Measurements from ENCODE around the gene HHAT. TPM values are rescaled to one million over a fixed set of nuclear protein-coding genes. Genes with fewer than 3 reads are reported as not detected.

Gene HHAT
- total RNA-seq, 4 donors from 2014 or later, result 4.8 to 5.9 (median 5.3) TPM

- Histone ChIP-seq H3K4me1 (no peaks in the 10 kb centered on the region), H3K27ac (no peak overlapping the region), H3K9me3 (no peaks in the 10 kb centered on the region), H3K27me3 (no peaks in the 10 kb centered on the region), H3K4me3 (no peak overlapping the region), H3K36me3 (no peaks in the 10 kb centered on the region)
- no peak for TF ChIP-seq CTCF (IDR thresholded peaks at IDR 0.05)
- no peak for DNase-seq (ENCODE audit: low spot score in 2 of 2)
- 75 to 85% methylated on average over 6 of the region's 6 CpGs for WGBS, 2 donors
These were observed 304.9 kb downstream of the HHAT start for GRCh38 chr1:210633636-210634035.

- 93 to 97% methylated on average over 2 of the region's 2 CpGs for WGBS, 2 donors
- H3K4me1 ChIP-seq, result no peaks in the 10 kb centered on the region
- no peak overlapping the region for H3K27ac ChIP-seq
- no peak for TF ChIP-seq CTCF (IDR thresholded peaks at IDR 0.05)
- no peak for TF ChIP-seq POLR2A (IDR thresholded peaks at IDR 0.05)
- no peak for TF ChIP-seq EP300 (IDR thresholded peaks at IDR 0.05)
- H3K9me3 ChIP-seq, result no peaks in the 10 kb centered on the region
- H3K36me3 ChIP-seq, result no peaks in the 10 kb centered on the region
- H3K4me3 ChIP-seq, result no peak overlapping the region
- no peak for DNase-seq (ENCODE audit: low spot score in 2 of 2)
- no peaks in the 10 kb centered on the region for H3K27me3 ChIP-seq
These were observed 306.4 kb downstream of the HHAT start for GRCh38 chr1:210635108-210635507.

DNA sequence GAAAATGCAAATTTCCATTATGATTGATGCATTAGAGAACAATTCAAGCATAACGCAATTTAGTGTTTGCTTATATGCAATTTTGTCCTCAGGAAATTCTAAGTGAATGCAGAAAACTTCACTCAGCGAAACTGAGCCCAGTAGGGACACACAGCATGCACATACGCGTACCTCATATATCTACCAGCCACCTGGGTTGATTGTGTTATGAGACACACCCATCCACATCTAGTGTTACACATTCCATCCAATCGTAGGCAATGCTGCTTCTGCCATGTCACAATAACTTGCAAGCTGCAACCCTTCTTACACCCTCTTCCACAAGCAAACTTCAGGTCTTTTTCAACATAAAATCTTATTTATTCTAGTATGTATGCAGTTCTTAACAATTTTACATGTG, 312.9 kb downstream of the HHAT start:
- no peak for DNase-seq (ENCODE audit: low spot score in 2 of 2)
- H3K9me3 ChIP-seq, result no peaks in the 10 kb centered on the region
- WGBS, 2 donors, result 88% methylated on average over 5 of the region's 5 CpGs
- no peaks in the 10 kb centered on the region for H3K4me1 ChIP-seq
- no peaks in the 10 kb centered on the region for H3K36me3 ChIP-seq
- no peaks in the 10 kb centered on the region for H3K27me3 ChIP-seq
- H3K4me3 ChIP-seq, result no peak overlapping the region
- no peak overlapping the region for H3K27ac ChIP-seq
- no peak for TF ChIP-seq POLR2A (IDR thresholded peaks at IDR 0.05)
- TF ChIP-seq CTCF (IDR thresholded peaks at IDR 0.05), result no peak
- no peak for TF ChIP-seq EP300 (IDR thresholded peaks at IDR 0.05)

DNA sequence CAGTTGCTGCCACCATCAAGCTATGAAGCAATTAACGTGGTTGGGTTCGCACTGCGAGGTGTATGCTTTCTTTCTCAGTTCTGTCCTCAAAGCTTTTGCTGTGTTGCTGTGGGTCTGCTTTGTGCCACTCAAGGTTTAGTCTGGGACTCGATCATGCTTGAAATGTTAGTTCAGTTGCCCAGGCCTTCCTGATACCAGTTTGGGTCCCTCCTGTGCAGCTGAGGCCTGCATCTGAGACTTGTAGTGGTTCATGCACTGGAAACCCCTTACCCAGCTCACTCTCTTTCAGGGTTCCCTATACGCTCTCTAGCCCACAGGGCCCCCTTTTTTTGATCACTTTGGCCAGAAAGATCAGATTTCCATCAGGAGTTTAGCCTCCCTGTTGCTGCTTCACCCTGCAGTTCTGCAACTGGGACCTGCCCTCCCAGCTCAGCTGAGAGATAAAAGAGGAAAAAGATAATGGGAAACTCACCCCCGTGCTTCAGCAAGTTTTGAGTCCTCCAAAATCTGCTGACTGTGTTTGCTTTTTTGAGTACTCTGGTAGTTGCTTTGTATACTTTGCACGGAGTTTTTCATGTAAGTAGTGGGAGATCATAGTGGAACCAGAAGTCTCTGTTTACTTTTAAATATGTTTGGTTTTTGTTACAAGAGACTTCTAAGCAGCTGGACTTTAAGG, 317.0 kb downstream of the HHAT start:
- TF ChIP-seq CTCF (IDR thresholded peaks at IDR 0.05) (no peak), POLR2A (IDR thresholded peaks at IDR 0.05) (no peak), EP300 (IDR thresholded peaks at IDR 0.05) (no peak)
- 81 to 83% methylated on average over 7 of the region's 7 CpGs for WGBS, 2 donors
- H3K27ac ChIP-seq, result no peak overlapping the region

GRCh38 chr1:210646258-210646616, 317.5 kb downstream of the HHAT start:
- Histone ChIP-seq H3K4me1 (no peaks in the 10 kb centered on the region), H3K27ac (no peak overlapping the region), H3K9me3 (no peaks in the 10 kb centered on the region), H3K27me3 (no peaks in the 10 kb centered on the region), H3K4me3 (no peak overlapping the region), H3K36me3 (no peaks in the 10 kb centered on the region)
- no peak for DNase-seq (ENCODE audit: low spot score in 2 of 2)
- no peak for TF ChIP-seq CTCF (IDR thresholded peaks at IDR 0.05)
- TF ChIP-seq POLR2A (IDR thresholded peaks at IDR 0.05), result no peak
- TF ChIP-seq EP300 (IDR thresholded peaks at IDR 0.05), result no peak
- WGBS, 2 donors, result 58 to 71% methylated on average over 2 of the region's 2 CpGs

More for the DNA sequence above, 317.0 kb downstream of the HHAT start:
- Histone ChIP-seq H3K36me3 (no peaks in the 10 kb centered on the region), H3K27me3 (no peaks in the 10 kb centered on the region), H3K4me3 (no peak overlapping the region), H3K9me3 (no peaks in the 10 kb centered on the region), H3K4me1 (no peaks in the 10 kb centered on the region)
- DNase-seq (ENCODE audit: low spot score in 2 of 2), result no peak
